IPS-11a (cell line): ENCODE data around the gene SYT7.

Experiments used
- H3K4me3 ChIP-seq: one replicate; pipeline ENCODE4 v1.5.1; 2013; ENCODE audit warnings: low read depth, low read length, control low read depth

The SYT7 gene

GRCh38 chr11:61502522-61502921 is 78.4 kb downstream of the SYT7 start:
- no peak overlapping the region for H3K4me3 ChIP-seq

- H3K4me3 ChIP-seq: no peak overlapping the region
Observed at GRCh38 chr11:61499816-61500491, 80.9 kb downstream of the SYT7 start.

DNA sequence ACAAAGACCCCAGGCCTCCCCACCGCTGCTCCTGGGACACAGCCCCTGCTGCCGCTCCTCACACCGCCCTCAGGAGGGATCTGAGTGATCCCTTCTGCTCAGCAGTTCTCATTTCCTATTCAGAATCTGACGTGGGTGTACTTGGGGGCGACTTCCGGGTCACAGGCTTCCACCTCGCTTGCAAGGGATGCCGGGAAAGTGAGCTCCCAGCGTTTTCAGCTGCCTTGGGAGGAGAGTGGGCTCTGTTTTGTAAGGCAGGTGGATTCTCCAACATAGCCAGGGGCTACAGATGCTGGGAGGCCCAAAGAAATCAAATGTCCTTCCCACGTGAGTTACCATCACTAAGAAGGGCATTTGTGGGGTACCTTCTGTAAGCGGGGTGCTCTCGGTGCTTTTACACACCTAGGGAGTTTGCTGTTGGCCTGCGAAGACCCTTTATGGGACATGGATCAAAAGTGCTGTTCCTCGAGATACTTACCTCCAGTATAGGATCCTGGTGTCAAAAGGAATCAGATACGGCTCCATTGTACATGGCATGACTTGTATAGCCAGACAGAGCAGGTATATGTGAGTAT is 82.0 kb downstream of the SYT7 start:
- H3K4me3 ChIP-seq: no peak overlapping the region

DNA sequence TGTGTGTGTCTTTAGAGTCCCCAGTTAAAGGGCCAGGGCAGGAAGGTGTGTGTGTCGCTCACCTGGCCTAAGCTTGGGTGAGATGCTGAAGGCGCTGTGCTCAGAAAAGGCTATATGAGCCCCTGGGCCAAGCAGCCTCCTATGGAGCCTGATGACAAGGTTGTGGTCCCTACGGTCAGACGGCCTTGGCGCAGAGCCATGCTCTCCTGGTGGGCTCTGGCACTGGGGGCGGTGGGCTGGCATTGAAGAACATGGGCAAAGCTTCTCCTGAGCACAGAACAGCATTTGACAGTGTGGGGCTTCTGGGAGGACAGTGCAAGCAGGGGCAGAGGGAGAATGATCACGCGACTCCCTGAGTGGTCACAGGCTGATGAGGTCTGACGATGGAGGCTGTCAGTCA is 83.0 kb downstream of the SYT7 start:
- no peak overlapping the region for H3K4me3 ChIP-seq

DNA sequence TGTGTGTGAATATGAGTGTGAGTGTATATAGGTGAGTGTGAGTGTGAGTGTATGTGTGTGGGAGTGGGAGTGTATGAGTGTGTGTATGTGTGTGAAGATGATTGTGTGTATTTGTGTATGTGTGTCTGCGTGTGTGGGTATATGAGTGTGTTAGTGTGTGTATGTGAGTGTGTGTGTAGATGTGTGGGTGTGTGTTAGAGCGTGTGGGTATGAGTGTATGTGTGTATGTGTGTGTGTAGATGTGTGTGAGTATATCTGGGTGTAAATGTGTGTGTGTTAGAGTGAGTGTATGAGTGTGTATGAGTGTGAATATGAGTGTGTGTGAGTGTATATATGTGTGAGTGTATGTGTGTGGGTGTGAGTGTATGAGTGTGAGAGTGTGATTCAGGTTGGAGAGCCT is 83.4 kb downstream of the SYT7 start:
- H3K4me3 ChIP-seq: no peak overlapping the region

DNA sequence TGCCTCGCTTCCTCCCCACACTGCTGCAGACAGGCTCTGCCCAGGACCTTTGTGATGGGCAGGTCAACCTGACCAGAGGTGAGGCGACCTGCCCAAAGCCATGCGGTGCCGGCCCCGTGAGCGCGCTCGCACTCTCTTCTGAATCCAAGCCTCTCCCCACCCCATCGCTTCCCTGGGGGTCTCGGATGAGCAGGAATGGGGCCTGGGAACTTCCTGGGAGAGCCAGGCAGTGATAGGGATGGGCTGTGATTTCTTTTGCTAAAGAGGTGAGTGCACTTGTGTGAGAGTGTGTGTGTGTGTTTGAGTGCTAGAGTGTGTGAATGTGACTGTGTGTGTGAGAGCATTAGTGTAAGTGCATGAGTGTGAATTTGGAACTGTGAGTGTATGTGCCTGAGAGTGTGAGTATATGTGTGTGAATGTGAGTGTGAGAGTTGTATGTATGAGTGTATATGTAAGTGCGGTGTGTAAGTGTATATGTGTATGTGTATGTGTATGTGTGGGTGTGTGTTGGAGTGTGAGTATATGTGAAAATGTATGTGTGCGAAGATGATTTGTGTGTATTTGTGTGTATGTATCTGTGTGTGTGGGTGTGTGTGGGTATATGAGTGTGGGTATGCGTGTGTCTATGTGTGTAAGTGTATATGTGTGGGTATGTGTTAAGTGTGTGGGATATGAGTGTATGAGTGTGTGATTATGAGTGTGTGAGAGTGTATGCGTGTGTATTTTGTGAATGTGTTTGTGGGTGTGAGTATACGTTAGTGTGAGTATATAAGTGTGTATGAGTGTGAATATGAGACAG is 84.1 kb downstream of the SYT7 start:
- no peak overlapping the region for H3K4me3 ChIP-seq

GRCh38 chr11:61495801-61496601 is 84.9 kb downstream of the SYT7 start:
- no peak overlapping the region for H3K4me3 ChIP-seq

DNA sequence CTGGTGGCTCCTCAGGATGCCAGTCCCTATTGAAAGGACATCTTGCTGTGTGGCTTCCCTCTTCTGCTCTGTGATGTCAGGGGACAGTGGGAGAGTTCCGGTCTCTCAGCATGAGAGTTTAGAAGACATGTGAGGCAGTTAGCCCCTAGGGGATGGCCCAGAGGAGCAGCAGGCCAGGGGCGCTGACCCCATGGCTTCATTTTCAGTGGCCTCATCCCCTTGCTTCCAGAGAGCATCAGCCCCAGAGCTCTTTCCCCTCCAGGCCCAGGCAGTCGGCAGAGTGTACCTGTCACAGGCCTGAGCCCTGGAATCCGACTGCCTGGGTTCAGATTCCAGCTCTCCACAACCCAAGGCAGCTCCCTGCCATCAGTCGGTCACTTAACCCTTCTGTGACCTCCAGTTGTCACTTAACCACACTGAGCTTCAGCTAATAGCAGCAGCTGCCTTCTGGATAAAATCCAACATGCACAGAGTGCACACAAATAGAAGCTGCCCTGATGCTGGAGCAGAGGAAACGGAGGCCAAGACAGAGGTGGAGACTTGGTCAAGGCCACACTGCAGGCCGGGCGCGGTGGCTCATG is 86.4 kb downstream of the SYT7 start:
- no peak overlapping the region for H3K4me3 ChIP-seq

DNA sequence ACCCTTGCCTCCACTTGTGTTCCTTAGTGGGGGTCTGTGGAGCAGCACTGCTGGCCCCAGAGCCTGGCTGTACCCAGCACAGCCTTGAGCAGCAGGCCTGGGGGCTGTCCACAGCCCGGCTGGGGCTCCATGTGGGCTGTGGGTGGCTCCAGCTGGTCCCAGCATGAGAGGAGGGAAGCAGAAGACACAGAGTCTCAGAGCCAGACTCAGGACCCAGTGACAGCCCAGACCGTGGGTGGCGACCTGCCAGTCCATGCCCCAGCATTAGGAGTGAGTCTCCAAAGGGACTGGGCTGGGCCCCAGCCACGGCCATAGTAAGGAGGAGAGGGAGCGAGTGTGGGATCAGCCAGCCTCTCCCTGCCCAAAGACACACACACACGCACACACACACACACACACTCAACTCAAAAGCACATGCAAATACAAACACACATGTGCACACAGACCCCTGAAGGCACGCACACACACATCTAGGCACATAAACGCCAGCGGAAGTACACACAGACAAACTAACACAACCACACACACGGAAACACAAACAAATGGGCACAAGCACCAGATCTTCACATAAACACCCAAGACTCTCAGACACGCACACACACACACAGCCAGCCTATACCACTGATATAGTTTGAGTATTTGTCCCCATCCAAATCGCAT is 89.0 kb downstream of the SYT7 start:
- no peak overlapping the region for H3K4me3 ChIP-seq

DNA sequence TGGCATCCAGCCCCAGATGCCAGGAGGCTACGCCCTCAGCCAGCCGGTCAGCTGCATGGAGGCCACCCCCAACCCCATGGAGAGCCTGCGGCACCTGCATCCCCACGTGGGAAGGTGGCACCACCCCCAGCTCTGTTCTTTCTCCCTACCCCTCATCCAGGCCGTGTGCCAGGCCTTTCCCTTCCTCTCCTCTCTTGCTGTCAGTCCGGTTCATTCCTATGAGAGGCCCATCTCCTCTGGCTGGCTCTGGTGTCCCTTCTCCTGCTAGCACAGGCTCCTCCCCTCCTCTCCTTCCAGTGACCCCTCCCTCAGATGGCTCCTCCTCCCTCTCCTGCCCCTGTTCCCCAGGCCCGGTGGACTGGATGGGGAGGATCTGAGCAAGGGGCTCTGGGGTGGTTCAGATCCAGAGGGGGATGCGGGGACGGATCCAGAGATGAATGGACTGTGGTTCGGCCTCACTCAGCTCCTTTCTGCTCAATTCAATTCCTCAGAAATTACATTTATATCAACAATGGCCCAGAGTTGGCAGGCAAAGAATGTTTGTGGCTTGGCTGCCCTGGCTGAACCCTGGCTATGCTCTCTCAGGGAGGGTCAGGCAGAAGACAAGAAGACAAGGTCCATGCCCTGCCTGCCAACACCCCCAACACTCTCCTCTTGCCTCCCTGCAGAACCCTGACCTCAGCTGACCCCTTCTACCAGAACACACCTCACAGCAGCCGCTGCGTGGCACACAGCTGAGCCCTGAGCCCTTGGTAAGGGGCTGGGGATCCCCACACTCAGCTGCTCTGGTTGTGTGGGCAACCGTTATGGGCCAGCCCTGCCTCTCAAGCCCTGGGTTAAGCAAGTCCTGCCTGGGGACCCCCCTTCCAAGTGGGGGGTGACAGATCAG is 90.8 kb downstream of the SYT7 start:
- no peak overlapping the region for H3K4me3 ChIP-seq

DNA sequence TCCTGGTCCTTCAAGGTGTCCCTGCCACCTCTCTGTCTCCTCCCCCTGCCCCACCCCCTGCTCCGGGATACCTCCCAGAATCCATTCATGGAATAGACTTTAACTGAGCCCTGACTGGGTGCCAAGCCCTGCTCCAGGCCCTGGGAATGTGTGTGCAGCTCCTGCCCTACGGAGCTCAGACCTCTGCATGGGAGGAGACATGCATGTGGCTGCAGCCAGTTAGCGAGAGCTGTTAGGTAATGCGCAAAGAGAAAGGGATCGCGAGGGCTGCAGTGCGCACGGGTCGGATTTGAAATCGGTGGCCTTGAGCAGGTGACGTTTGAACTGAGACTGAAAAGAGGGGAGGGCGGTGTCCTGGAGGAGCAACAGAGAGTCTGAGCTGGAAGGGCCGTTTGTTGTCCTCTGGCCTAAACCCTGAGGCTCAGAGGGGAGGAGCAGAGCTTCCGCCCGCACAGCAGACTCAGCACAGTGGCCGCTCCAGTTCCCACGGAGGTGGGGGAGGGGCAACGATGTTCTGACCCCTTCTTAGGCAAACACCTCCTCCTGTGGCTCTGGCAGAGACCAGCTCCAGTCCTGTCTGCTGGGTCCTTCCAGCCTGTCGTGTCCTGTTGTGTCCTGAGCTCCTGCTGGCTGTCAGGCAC is 92.1 kb downstream of the SYT7 start:
- H3K4me3 ChIP-seq: no peak overlapping the region

- no peak overlapping the region for H3K4me3 ChIP-seq
Observed at GRCh38 chr11:61487342-61488025, 93.4 kb downstream of the SYT7 start.

DNA sequence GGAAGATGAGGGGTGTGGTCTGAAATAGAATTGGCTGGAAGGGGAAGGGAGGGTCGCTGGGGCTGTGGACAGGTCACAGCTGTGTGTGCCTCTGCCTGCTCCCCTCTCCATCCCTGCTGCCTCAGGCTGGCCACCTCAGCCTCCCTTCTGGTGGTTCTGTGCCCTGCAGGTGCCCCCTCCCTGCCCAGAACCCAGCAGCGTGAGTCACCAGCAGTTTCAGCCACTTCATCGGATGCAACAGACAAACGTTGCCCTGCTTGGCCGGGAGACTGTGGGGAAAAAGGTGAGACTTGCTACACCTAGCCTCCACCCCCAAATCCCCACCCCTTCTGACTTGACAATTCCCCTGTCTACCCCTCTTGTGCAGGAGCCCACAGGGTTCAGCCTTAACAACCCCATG is 94.1 kb downstream of the SYT7 start:
- no peak overlapping the region for H3K4me3 ChIP-seq

- no peak overlapping the region for H3K4me3 ChIP-seq
Observed at GRCh38 chr11:61486011-61486620, 94.8 kb downstream of the SYT7 start.

DNA sequence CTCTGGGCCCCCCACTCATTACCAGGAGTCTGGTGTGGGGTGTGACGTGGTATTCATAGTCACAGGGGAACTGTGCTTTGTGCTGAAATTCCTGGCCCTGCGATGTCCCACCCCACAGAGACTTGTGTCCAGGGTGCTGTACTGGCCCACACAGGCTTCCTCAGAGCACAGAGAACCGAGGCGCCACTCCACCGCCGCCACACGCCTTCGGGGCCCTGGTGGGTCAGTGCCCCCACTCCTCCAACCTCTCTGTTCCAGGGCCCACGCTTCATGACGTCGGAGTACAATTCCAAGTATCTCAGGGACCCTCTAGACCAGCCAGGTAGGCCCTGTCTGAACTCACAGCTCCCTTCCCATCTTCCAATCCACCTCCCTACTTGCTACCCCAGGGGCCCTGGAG is 95.8 kb downstream of the SYT7 start:
- H3K4me3 ChIP-seq: no peak overlapping the region

DNA sequence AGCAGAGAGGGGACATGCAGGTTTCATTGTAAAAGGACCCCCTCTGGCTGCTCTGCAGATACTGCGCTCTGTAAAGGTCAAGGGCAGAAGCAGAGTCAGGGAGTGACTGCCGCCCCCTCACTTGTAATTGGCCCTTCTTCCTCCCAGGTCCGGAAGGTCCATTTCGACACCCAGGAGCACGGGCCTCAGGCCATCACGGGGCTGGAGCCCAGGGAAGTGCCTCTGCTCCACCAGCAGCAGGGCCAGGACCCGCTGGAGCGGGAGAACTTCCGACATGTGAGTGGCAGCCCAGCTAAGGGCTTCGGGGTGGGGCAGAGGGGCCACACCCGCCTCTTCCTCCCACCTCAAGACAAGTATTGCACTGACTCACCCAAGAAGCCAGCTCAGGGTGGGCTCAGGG is 96.3 kb downstream of the SYT7 start:
- no peak overlapping the region for H3K4me3 ChIP-seq

GRCh38 chr11:61482513-61482912 is 98.4 kb downstream of the SYT7 start:
- H3K4me3 ChIP-seq: no peak overlapping the region

DNA sequence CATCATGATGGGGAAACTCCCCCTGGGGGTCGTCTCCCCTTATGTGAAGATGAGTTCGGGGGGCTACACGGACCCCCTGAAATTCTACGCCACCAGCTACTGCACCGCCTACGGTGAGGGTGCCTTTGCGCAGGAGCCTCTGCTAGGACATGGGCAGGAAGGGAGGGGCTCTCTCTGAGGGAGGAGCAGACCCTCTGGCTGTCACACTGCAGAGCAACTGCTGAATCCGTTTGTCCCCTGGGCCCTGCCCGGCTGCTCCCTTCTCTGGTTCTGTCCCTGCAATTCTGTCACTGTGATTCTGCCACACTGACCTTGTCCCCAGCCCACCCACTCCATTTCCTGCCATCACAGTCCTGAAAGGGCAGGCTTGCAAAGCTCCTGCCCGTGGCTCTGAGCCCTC is 99.1 kb downstream of the SYT7 start:
- H3K4me3 ChIP-seq: no peak overlapping the region
